ENCODE data around the gene KANK2.

Gene KANK2

GRCh38 chr19:11196406-11197287 lies 698 bp downstream of the KANK2 start:
- no peak for DNase-seq (ENCODE audit: low read depth, low spot score)
- TF ChIP-seq CTCF (IDR thresholded peaks at IDR 0.05; ENCODE audit: insufficient read depth, low read length, missing control alignments) = no peak
- H3K4me3 ChIP-seq (ENCODE audit: low read depth, low read length) = peak overlapping the region; percentile 95
- ChIA-PET CTCF (interaction anchor here (1.0 kb wide), 1 partner anchor 161 kb away, joined by 3 read pairs; no protein-coding TSS in a partner anchor), POLR2A (interaction anchor here (0.6 to 1.4 kb wide), 2 partner anchors 41 to 58 kb away, joined by 3 to 4 read pairs; no protein-coding TSS in a partner anchor)

GRCh38 chr19:11195681-11196080 lies 1.7 kb downstream of the KANK2 start:
- DNase-seq (ENCODE audit: low read depth, low spot score) = no peak
- ChIA-PET CTCF (no interaction called here), POLR2A (no interaction called here)
- TF ChIP-seq CTCF (IDR thresholded peaks at IDR 0.05; ENCODE audit: insufficient read depth, low read length, missing control alignments) = no peak
- peak overlapping the region; percentile 54 for H3K4me3 ChIP-seq (ENCODE audit: low read depth, low read length)

GRCh38 chr19:11194656-11195558 lies 2.4 kb downstream of the KANK2 start:
- TF ChIP-seq CTCF (IDR thresholded peaks at IDR 0.05; ENCODE audit: insufficient read depth, low read length, missing control alignments) = no peak
- CTCF ChIA-PET = interaction anchor here (1.2 to 2.5 kb wide), 3 partner anchors 9 to 68 kb away, joined by 3 to 12 read pairs (median 6); no protein-coding TSS in a partner anchor
- peak overlapping the region; percentile 54 for H3K4me3 ChIP-seq (ENCODE audit: low read depth, low read length)
- no peak for DNase-seq (ENCODE audit: low read depth, low spot score)
- POLR2A ChIA-PET = interaction anchor here (1.2 kb wide), 1 partner anchor 15 kb away, joined by 3 read pairs; no protein-coding TSS in a partner anchor

GRCh38 chr19:11194173-11194572 lies 3.2 kb downstream of the KANK2 start:
- TF ChIP-seq CTCF (IDR thresholded peaks at IDR 0.05; ENCODE audit: insufficient read depth, low read length, missing control alignments) = no peak
- CTCF ChIA-PET = interaction anchor here (1.2 to 2.5 kb wide), 3 partner anchors 10 to 68 kb away, joined by 3 to 12 read pairs (median 6); no protein-coding TSS in a partner anchor
- POLR2A ChIA-PET = interaction anchor here (1.2 kb wide), 1 partner anchor 14 kb away, joined by 3 read pairs; no protein-coding TSS in a partner anchor
- H3K4me3 ChIP-seq (ENCODE audit: low read depth, low read length) = peak overlapping the region; percentile 54
- no peak for DNase-seq (ENCODE audit: low read depth, low spot score)

- DNase-seq (ENCODE audit: low read depth, low spot score) = no peak
- no peak for TF ChIP-seq CTCF (IDR thresholded peaks at IDR 0.05; ENCODE audit: insufficient read depth, low read length, missing control alignments)
- CTCF ChIA-PET = interaction anchor here (1.2 to 2.5 kb wide), 3 partner anchors 11 to 67 kb away, joined by 3 to 12 read pairs (median 6); no protein-coding TSS in a partner anchor
- POLR2A ChIA-PET = interaction anchor here (0.6 to 1.2 kb wide), 2 partner anchors 13 to 53 kb away, joined by 3 to 4 read pairs; no protein-coding TSS in a partner anchor
- H3K4me3 ChIP-seq (ENCODE audit: low read depth, low read length) = no peak overlapping the region
Observed at GRCh38 chr19:11192957-11193939, 4.1 kb downstream of the KANK2 start.

All from AG04449 (cell line).